NCI-H2029 treated with DMSO at 0.1 percent for 48 hours (cell line): ENCODE data around the gene ZBTB32.

Source experiments
- DNase-seq: peaks from one replicate; lab custom pipeline; 2025; lab: John Stamatoyannopoulos, UW

Gene ZBTB32

GRCh38 chr19:35752746-35753350 lies 48.5 kb downstream of the ZBTB32 start:
- no peak for DNase-seq

DNA sequence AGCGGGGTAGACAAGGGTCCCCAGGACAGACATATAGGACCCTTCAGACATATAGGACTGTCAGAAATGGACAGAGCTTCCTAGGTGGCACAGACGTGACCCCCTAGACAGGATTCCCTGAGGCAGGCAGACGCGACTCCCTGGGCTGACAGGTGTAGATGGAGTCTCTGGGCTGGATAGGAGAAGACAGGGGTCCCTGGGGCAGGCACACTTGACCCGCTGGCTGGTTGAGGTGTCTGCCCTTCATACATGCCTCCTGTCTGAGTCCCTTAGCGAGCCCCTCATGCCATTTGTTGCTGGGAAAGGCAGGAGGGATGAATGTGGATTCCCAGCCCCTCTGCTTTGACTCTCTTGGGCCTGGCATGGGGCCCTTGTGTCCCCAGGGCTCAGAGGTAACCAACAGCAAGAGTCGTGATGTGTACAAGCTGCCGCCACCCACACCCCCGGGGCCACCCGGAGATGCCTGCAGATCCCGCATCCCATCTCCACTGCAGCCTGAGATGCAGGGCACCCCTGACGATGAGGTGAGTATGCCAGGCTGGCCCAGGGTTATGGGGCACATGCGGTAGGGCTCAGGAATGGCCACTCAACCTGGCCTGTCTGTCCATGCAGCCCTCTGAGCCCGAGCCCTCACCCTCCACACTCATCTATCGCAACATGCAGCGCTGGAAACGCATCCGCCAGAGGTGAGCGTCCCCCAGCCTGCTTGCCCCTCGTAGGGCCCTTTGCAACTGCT lies 49.4 kb downstream of the ZBTB32 start:
- no peak for DNase-seq

DNA sequence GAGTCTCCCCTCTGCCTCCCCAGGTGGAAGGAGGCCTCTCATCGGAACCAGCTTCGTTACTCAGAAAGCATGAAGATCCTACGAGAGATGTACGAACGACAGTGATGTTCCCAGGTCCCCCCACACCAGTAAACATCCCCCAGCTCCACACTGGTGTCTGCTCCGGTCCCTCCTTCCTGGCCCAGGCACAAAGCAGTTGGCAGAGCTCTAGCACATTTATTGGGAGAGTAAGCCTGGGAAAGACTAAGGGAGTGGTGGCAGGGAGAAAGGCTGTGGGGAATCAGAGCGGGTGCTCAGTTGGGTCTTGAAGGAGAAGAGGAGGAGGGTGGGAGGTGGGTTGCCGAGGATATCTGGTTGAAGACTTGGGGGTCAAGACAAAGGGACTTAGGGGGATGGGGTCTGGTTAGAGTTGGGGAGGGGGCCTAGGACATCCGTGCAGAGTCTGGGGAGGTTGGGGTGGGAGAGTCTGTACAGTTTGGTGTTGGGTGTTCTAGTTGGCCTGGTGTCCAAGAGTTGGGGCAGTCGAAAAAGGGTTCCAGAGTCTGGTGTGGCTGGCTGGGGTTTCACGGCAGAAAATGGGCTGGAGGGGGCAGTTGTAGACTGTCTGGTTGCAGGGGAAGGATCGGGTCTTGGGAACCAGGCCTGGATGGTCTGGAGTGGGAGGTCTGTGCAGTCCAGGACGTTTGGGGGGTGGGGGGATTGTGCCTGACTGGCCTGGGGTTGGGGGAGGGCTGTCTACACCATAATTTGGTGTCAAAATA lies 50.2 kb downstream of the ZBTB32 start:
- no peak for DNase-seq

GRCh38 chr19:35755131-35755549 lies 50.8 kb downstream of the ZBTB32 start:
- no peak for DNase-seq

DNA sequence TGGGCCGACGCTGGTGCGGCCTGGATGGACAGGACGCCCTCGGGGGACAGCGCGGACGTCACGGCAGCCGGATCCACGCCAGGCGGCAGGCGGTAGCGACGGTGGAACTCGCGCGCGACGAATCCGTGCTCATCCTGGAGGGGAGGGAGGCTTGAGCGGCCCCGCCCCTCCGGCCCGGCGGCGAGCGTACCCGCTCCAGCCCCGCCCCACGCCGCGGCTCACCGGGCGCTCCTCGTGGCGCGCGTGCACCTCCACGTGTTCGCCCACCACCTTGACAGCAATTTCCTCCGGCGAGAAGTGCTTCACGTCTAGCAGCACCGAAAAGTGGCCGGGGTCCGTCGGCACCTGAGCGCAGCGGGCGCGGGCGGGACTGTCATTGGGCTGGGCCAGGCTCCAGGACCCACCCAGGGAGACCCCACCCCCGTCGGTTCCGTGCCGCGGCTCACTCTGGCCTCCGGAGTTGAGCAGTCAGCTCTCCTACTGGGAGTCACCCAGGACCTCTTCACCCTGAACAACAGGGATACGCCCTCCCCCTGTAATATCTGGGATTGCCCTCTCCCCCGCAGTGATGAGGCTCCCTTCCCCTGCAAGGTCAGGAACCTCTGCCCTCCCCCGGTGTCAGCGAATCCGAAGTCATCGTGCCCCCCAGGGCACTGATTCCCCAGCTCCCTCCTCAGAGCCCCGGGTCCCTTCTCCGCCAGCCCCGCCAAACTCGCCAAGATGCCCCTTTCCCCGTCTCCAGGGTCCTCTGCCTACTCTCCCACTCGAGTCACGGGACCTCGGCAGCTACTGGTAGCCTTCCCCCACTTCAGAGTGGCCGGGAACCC lies 51.4 kb downstream of the ZBTB32 start:
- no peak for DNase-seq

- DNase-seq, result peak; percentile 47
These were observed 52.2 kb downstream of the ZBTB32 start, which contains the start of gene HSPB6 for GRCh38 chr19:35756377-35757230. TSS of gene HSPB6 (minus strand) at chr19:35757029. CDS start at chr19:35757008, 21 bp downstream.

DNA sequence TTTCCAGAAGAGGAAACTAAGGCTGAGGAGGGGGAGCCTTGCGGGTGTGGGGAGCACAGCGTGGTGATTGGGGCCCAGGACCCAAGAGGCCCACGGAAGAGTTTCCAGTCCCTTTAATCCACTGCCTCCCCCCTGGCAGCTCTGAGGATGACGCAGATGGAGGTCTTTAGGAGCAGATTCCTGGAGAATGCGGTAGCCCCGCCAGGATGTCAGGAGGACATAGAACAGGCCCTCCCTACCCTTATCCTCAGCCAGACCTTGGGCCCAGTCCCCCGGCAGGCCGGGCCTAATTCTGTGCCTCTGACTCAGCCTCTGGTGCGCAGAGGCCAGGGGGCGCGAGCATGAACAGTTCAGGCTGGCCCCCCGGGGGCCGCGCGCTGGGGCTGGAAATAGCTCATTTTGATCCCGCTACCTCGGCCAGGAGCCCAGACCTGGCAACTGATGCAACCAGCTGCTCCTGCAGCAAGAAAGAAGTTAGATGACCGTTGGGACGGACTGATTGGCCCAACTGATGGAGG lies 52.9 kb downstream of the ZBTB32 start:
- no peak for DNase-seq

DNA sequence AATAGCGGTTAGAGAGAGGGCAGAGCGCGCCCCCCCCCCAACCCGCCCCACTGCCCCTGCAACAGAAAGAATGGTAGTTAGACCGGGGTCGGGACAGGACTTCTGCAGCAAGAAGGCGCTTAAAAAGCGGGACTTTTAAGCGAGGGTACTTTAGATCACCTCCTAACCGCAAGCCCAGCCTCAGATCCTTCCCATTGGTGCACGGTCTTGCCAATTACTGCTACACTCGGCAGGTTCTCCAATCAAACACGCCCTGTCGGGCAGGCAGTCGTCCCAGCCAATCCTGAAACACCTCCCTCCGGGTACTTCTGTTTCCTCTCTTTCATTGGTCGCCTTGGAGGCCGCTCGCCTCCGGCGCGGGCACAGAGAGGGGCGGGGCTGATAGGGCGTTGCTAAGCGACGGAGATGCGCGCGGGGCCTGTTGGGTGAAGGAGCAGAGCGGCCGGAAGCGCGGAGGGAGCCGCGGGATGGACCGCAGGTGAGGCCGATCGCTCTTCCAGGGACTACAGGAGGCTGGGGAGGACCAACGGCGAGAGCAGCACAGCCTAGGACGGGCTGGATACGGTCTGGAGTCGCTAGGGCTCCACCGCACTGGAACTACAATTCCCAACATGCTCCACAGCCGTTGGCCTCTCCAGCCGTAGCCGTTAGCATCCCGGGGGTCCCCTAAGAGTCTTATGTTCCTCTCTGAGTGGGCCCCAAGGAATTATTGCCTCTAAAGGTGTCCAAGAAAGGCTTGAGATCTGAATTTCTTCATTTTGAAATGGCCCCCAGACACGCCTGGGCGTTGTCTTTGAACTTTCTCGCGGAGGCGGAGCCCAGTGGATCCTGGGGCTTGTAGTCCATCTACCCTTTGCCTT lies 53.6 kb downstream of the ZBTB32 start, which contains the start of gene PROSER3:
PROSER3 (plus strand) TSS at position 428 of the 860 bp plus-strand sequence; CDS start at position 468, 40 bp downstream.
- DNase-seq, result peak; percentile 98

DNA sequence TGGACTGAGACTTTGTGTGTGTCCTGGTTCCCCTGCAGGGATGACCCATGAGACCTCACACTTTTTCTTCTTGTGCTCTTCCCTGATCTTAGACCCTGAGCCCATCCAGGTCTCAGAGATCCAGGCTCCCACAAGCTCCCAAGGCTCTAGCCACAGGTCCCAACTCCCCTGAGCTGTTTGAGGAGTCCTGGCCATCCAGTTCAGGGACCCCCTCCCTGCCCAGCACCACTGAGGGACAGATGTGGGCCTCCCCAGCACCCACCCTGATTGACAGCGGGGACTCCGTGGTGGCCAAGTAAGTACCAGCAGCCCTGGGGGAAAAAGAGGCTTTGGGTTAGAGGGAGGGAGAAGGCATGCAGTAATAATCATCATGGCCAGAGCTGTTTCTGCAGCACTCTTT lies 55.3 kb downstream of the ZBTB32 start:
- DNase-seq, result no peak

DNA sequence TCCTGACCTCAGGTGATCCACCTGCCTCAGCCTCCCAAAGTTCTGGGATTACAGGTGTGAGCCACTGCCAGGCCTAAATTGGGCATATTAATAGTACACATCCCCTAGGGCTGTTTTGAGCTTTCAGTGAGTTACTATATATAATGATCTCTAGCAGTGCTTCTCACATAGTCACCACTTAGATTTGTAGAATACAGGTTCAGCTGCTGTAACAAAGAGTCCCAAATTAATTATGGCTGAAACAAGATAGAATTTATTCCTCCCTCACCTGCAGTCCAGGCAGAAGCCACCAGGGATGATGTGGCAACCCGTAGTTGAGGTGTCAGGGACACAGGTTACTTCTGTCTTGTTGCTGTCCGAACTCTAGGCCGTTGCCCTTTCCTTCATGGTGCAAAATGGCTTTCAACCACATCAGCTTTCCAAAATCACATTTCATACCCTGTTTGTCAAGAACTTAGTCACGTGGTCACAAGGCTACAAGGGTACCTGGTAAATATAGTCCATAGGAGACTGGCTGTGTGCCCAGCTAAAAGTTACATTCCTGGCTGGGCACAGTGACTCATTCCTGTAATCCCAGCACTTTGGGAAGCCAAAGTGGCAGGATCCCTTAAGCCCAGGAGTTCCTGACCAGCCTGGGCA lies 56.5 kb downstream of the ZBTB32 start:
- no peak for DNase-seq

DNA sequence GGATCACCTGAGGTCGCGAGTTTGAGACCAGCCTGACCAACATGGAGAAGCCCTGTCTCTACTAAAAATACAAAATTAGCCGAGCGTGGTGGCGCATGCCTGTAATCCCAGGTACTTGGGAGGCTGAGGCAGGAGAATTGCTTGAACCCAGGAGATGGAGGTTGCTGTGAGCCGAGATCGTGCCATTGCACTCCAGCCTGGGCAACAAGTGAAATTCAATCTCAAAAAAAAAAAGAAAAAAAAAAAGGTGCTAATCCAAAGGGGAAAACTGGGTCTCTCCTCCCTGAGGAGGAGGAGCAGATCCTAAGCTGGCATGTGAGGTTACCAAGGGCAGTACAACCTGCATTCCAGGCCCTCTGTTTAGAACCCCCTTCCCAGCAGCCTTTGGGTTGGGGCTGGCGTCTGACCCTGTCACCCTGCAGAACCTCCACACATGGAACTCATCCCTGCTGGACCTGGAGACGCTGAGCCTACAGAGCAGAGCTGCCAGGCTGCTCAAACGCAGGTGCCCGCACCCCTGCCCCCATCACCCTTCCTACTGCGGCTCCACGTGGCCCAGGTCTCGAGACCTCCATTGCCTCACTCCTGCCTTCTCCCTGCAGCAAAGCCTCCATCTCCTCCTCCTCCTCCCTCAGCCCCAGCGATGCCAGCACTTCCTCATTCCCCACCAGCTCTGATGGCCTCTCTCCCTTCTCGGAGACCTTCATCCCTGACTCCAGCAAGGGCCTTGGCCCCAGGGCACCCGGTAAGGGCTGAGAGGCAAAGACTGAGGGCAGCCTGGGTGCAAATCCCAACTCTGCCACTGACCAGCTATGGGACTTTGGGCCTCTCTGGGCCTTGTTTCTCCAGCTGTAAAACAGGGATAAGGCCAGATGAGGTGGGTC lies 60.3 kb downstream of the ZBTB32 start:
- DNase-seq, result no peak
